DND-41 (cell line): Measurements from ENCODE around the gene NDOR1.

Source experiments
- CTCF ChIP-seq: IDR thresholded peaks from 2 replicates; pipeline ENCODE4 v1.5.1; 2012; ENCODE audit warnings: borderline replicate concordance, low read length, moderate library complexity, mild to moderate bottlenecking; ENCODE audit not compliant: poor library complexity, severe bottlenecking; ENCODE audit errors: extremely low read depth
- EZH2 ChIP-seq: IDR thresholded peaks from 3 replicates; pipeline ENCODE4 v1.6.1; 2012; ENCODE audit warnings: borderline replicate concordance, low read depth, mild to moderate bottlenecking, moderate library complexity, low read length, inconsistent platforms; ENCODE audit not compliant: severe bottlenecking

GRCh38 chr9:137211532-137211931 lies 6.0 kb downstream of the NDOR1 start:
- TF ChIP-seq CTCF (no peak), EZH2 (no peak)
